Bladder microvascular endothelial cell (primary cell): ENCODE data around the gene TREML1. TPM values are rescaled to one million over a fixed set of nuclear protein-coding genes. Genes with fewer than 3 reads are reported as not detected.

Source experiments
- total RNA-seq: library from RNA; depleted of rRNA; stranded (reverse); fragments of >200 nt; gene quantifications from 2 replicates; pipeline ENCODE4 v1.2.3, GENCODE V29; 2014

Gene TREML1
- total RNA-seq, result not detected in 2 replicates

GRCh38 chr6:41153992-41154625 lies at the start of gene TREML1:
Gene TREML1 (minus strand): TSS chr6:41154347. CDS start chr6:41154288, 59 bp downstream.

GRCh38 chr6:41200901-41201763 lies 47.0 kb upstream of the TREML1 start, which contains the start of gene TREML2:
Gene TREML2 (minus strand): TSS chr6:41201149. CDS start chr6:41201008, 141 bp downstream.

GRCh38 chr6:41162687-41163418 lies 8.7 kb upstream of the TREML1 start, which contains the start of gene TREM2:
Gene TREM2 (minus strand): TSS chr6:41163116. CDS start chr6:41163082, 34 bp downstream.

Other genes starting within 250 kb of the TREML1 start
- under 0.01 and 0.06 TPM in 2 replicates for gene UNC5CL, start 115.1 kb downstream of the TREML1 start, total RNA-seq
- not detected in 2 replicates for gene TSPO2, start 111.9 kb downstream of the TREML1 start, total RNA-seq
- not detected in 2 replicates for gene APOBEC2, start 101.1 kb downstream of the TREML1 start, total RNA-seq
- 7.0 and 12.4 TPM in 2 replicates for gene OARD1, start 82.0 kb downstream of the TREML1 start, total RNA-seq
- 9.6 and 29.5 TPM in 2 replicates for gene NFYA, start 81.4 kb downstream of the TREML1 start, total RNA-seq
- not detected in 2 replicates for gene TREM2, start 8.8 kb upstream of the TREML1 start, total RNA-seq
- gene TREML2, start 46.8 kb upstream of the TREML1 start, total RNA-seq, result not detected in 2 replicates
- not detected in 2 replicates for gene TREML4, start 74.0 kb upstream of the TREML1 start, total RNA-seq
- not detected in 2 replicates for gene TREM1, start 132.3 kb upstream of the TREML1 start, total RNA-seq
- gene NCR2, start 181.3 kb upstream of the TREML1 start, total RNA-seq, result not detected in 2 replicates